ENCODE data around the gene LRRC27.

DNA sequence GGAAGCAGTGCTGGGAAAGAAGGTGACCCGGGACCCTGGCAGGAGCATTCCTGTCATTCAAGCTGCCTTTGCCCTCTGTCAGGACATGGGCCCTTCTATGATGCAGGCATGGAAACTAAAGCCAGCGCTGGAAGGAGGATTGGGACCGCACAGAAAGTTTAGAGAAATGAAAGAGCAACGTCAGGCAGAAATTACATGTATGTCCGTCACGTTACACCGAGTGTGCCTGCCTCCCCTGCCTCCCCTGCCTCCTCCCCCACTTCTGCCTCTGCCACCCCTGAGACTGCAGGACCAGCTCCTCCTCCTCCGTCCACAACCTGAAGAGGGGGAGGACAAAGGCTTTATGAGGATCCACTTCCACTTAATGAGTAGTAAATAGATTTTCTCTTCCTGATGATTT, 51.1 kb downstream of the LRRC27 start:
- TF ChIP-seq, protein P1, sequence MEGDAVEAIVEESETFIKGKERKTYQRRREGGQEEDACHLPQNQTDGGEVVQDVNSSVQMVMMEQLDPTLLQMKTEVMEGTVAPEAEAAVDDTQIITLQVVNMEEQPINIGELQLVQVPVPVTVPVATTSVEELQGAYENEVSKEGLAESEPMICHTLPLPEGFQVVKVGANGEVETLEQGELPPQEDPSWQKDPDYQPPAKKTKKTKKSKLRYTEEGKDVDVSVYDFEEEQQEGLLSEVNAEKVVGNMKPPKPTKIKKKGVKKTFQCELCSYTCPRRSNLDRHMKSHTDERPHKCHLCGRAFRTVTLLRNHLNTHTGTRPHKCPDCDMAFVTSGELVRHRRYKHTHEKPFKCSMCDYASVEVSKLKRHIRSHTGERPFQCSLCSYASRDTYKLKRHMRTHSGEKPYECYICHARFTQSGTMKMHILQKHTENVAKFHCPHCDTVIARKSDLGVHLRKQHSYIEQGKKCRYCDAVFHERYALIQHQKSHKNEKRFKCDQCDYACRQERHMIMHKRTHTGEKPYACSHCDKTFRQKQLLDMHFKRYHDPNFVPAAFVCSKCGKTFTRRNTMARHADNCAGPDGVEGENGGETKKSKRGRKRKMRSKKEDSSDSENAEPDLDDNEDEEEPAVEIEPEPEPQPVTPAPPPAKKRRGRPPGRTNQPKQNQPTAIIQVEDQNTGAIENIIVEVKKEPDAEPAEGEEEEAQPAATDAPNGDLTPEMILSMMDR (conservative IDR thresholded peaks at IDR 0.05; ENCODE audit: low read depth, low read length): no peak
- TF ChIP-seq, protein P2, sequence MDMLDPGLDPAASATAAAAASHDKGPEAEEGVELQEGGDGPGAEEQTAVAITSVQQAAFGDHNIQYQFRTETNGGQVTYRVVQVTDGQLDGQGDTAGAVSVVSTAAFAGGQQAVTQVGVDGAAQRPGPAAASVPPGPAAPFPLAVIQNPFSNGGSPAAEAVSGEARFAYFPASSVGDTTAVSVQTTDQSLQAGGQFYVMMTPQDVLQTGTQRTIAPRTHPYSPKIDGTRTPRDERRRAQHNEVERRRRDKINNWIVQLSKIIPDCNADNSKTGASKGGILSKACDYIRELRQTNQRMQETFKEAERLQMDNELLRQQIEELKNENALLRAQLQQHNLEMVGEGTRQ (IDR thresholded peaks at IDR 0.05; ENCODE audit: low read depth, low read length): no peak
- TF ChIP-seq POLR2A (IDR thresholded peaks at IDR 0.05; ENCODE audit: low read depth, low read length): no peak
- no peak for TF ChIP-seq RAD21 (IDR thresholded peaks at IDR 0.05; ENCODE audit: low read length)
